Vagina (tissue), 2 donors: ENCODE data around the gene CALD1. TPM values are rescaled to one million over a fixed set of nuclear protein-coding genes. Genes with fewer than 3 reads are reported as not detected.

Experiments used
- DNase-seq, 2 donors: peaks; one replicate each; pipeline ENCODE4 v3.0.0-alpha.2; 2017; ENCODE audit errors: extremely low spot score in 2 of 2
- H3K27ac ChIP-seq: fragments of 200-600 bp; sonication (generic); one replicate; pipeline ENCODE4 v1.5.1; 2019
- H3K27me3 ChIP-seq: fragments of 200-600 bp; sonication (generic); one replicate; pipeline ENCODE4 v1.5.1; 2019
- H3K36me3 ChIP-seq, 2 donors: fragments of 200-600 bp; sonication (generic); one replicate each; pipeline ENCODE4 v1.5.1; 2017 to 2019
- H3K4me1 ChIP-seq: fragments of 200-600 bp; sonication (generic); one replicate; pipeline ENCODE4 v1.5.1; 2019
- H3K4me3 ChIP-seq, 2 donors: fragments of 200-600 bp; sonication (generic); 1 replicate in 1 of 2; 2 replicates in 1 of 2; pipeline ENCODE4 v1.5.1; 2016 to 2019
- H3K9me3 ChIP-seq: fragments of 200-600 bp; sonication (generic); one replicate; pipeline ENCODE4 v1.5.1; 2019
- CTCF ChIP-seq, 3 experiments: fragments of 450-650 bp in 2 of 3; fragments of 200-600 bp in 1 of 3; sonication (generic) in 1 of 3; IDR thresholded peaks; one replicate each; pipeline ENCODE4 v1.5.1; 2017 to 2019; ENCODE audit warnings: antibody characterized with exemption in 3 of 3, mild to moderate bottlenecking in 2 of 3, moderate library complexity in 2 of 3
- POLR2A ChIP-seq, 2 donors: fragments of 450-650 bp; IDR thresholded peaks; one replicate each; pipeline ENCODE4 v1.6.1; 2017; ENCODE audit warnings: antibody characterized with exemption in 2 of 2, mild to moderate bottlenecking in 2 of 2, moderate library complexity in 2 of 2
- POLR2AphosphoS5 ChIP-seq, 2 donors: sonication (generic); formaldehyde crosslinking; IDR thresholded peaks; one replicate each; pipeline ENCODE4 v1.9.0; 2017; ENCODE audit warnings: antibody characterized with exemption in 2 of 2, mild to moderate bottlenecking in 2 of 2, low read depth in 1 of 2; ENCODE audit not compliant: insufficient read depth in 1 of 2
- intact Hi-C: fragments of 100-400 bp; cut with DNase I; formaldehyde crosslinking; loops from one replicate; pipeline ENCODE4 v1.15.1; 2023
- total RNA-seq: library from RNA; depleted of rRNA; stranded (reverse); fragments of >200 nt; gene quantifications from one replicate; pipeline ENCODE4 v1.2.3, GENCODE V29; 2016

Gene CALD1
- total RNA-seq, 1 donor from 2014 or later, result 343 TPM

GRCh38 chr7:134779741-134780065, 269 bp downstream of the CALD1 start:
- H3K9me3 ChIP-seq, result no peaks in the 10 kb centered on the region
- no peaks in the 10 kb centered on the region for H3K27me3 ChIP-seq
- peaks cover 0 to 1% of the 10 kb centered on the region in 2 donors for H3K36me3 ChIP-seq
- intact Hi-C loops, result loop anchor here (5.0 to 10.0 kb wide), 2 partner anchors 87 to 155 kb away; no protein-coding TSS in a partner anchor
- TF ChIP-seq POLR2A (IDR thresholded peaks at IDR 0.05) (no peak), CTCF (IDR thresholded peaks at IDR 0.05) (no peak), POLR2AphosphoS5 (IDR thresholded peaks at IDR 0.05; ENCODE audit: insufficient read depth in 1 of 2, low read depth in 1 of 2) (no peak)
- peak overlapping the region; percentile 62 to 63 for H3K4me3 ChIP-seq
- DNase-seq, result no peak
- H3K4me1 ChIP-seq, result peaks cover 41% of the 10 kb centered on the region
- peak overlapping the region; percentile 92 for H3K27ac ChIP-seq

- intact Hi-C loops, result loop anchor here (5.0 to 10.0 kb wide), 2 partner anchors 88 to 155 kb away; no protein-coding TSS in a partner anchor
- no peak for TF ChIP-seq POLR2AphosphoS5 (IDR thresholded peaks at IDR 0.05; ENCODE audit: insufficient read depth in 1 of 2, low read depth in 1 of 2)
- TF ChIP-seq POLR2A (IDR thresholded peaks at IDR 0.05), result no peak
- TF ChIP-seq CTCF (IDR thresholded peaks at IDR 0.05), result no peak
Measured at GRCh38 chr7:134780166-134780828, 863 bp downstream of the CALD1 start.

GRCh38 chr7:134781171-134781570, 1.7 kb downstream of the CALD1 start:
- H3K36me3 ChIP-seq, result peaks cover 0 to 5% of the 10 kb centered on the region in 2 donors
- no peaks in the 10 kb centered on the region for H3K27me3 ChIP-seq
- H3K4me1 ChIP-seq, result peaks cover 51% of the 10 kb centered on the region
- H3K9me3 ChIP-seq, result no peaks in the 10 kb centered on the region
- peak overlapping the region; percentile 92 for H3K27ac ChIP-seq
- intact Hi-C loops, result loop anchor here (5.0 to 10.0 kb wide), 2 partner anchors 89 to 154 kb away; no protein-coding TSS in a partner anchor
- no peak for DNase-seq
- H3K4me3 ChIP-seq, result peak overlapping the region; percentile 62 to 63
- TF ChIP-seq POLR2A (IDR thresholded peaks at IDR 0.05) (no peak), CTCF (IDR thresholded peaks at IDR 0.05) (no peak), POLR2AphosphoS5 (IDR thresholded peaks at IDR 0.05; ENCODE audit: insufficient read depth in 1 of 2, low read depth in 1 of 2) (no peak)

More at GRCh38 chr7:134780166-134780828, 863 bp downstream of the CALD1 start:
- no peaks in the 10 kb centered on the region for H3K27me3 ChIP-seq
- H3K4me1 ChIP-seq, result peaks cover 43% of the 10 kb centered on the region
- H3K9me3 ChIP-seq, result no peaks in the 10 kb centered on the region
- peaks cover 0 to 5% of the 10 kb centered on the region in 2 donors for H3K36me3 ChIP-seq
- peak overlapping the region; percentile 92 for H3K27ac ChIP-seq
- peak overlapping the region; percentile 62 to 63 for H3K4me3 ChIP-seq
- DNase-seq, result no peak

- Histone ChIP-seq H3K4me1 (peaks cover 59% of the 10 kb centered on the region), H3K36me3 (peaks cover 0 to 5% of the 10 kb centered on the region in 2 donors), H3K27ac (peak overlapping the region; percentile 92), H3K9me3 (no peaks in the 10 kb centered on the region), H3K27me3 (no peaks in the 10 kb centered on the region), H3K4me3 (peak overlapping the region; percentile 62 to 63)
- no peak for DNase-seq
- TF ChIP-seq POLR2A (IDR thresholded peaks at IDR 0.05), result no peak
- no peak for TF ChIP-seq POLR2AphosphoS5 (IDR thresholded peaks at IDR 0.05; ENCODE audit: insufficient read depth in 1 of 2, low read depth in 1 of 2)
- TF ChIP-seq CTCF (IDR thresholded peaks at IDR 0.05), result no peak
- intact Hi-C loops, result loop anchor here (5.0 to 10.0 kb wide), 2 partner anchors 90 to 153 kb away; no protein-coding TSS in a partner anchor
Measured at GRCh38 chr7:134782121-134782623, 2.7 kb downstream of the CALD1 start.
